IMR-90 (cell line): ENCODE measurements around the gene RETREG1. TPM values are rescaled to one million over a fixed set of nuclear protein-coding genes. Genes with fewer than 3 reads are reported as not detected.

Source experiments
- ATAC-seq: fragments of 200-7000 bp; cut with Tn5 transposase; 2 replicates; pipeline ENCODE4 v1.9.1; 2020; ENCODE audit warnings: low read depth, mild to moderate bottlenecking, moderate library complexity
- BruUV-seq: library from RNA; stranded (reverse); fragments of 400-500 nt; replicated peaks from 2 replicates; lab custom pipeline; 2021; lab: Mats Ljungman, UMichigan
- CTCF ChIA-PET: fragments of 300-600 bp; formaldehyde crosslinking; extraction: SDS; loops from one replicate; lab custom pipeline; 2021; ENCODE audit warnings: antibody characterized with exemption; lab: Yijun Ruan, JAX
- POLR2A ChIA-PET: fragments of 300-600 bp; sonication (Branson Sonifier 250); formaldehyde crosslinking; loops from one replicate; lab custom pipeline; 2022; ENCODE audit warnings: antibody characterized with exemption; ENCODE audit not compliant: unreplicated experiment; lab: Charles Lee
- DNase-seq: peaks from one replicate; pipeline ENCODE4 v3.0.0; 2013
- H2AFZ ChIP-seq: replicated peaks from 2 replicates; pipeline ENCODE3; 2013; ENCODE audit warnings: low read length, mild to moderate bottlenecking; ENCODE audit not compliant: poor library complexity
- H2AK5ac ChIP-seq: 2 replicates; pipeline ENCODE4 v1.6.1; 2013; ENCODE audit warnings: low read depth, low read length, inconsistent platforms
- H2AK9ac ChIP-seq: replicated peaks from 2 replicates; pipeline ENCODE3; 2013; ENCODE audit warnings: mild to moderate bottlenecking, low read depth, low read length, moderate library complexity; ENCODE audit not compliant: poor library complexity
- H2BK120ac ChIP-seq: 2 replicates; pipeline ENCODE4 v1.6.1; 2013; ENCODE audit warnings: low read depth, low read length, inconsistent platforms
- H2BK15ac ChIP-seq: 3 replicates; pipeline ENCODE4 v1.6.1; 2013; ENCODE audit warnings: low read depth, low read length, inconsistent platforms
- H2BK20ac ChIP-seq: 2 replicates; pipeline ENCODE4 v1.6.1; 2013; ENCODE audit warnings: low read depth, mild to moderate bottlenecking, inconsistent platforms, low read length, moderate library complexity
- H2BK5ac ChIP-seq: 2 replicates; pipeline ENCODE4 v1.6.1; 2013; ENCODE audit warnings: mild to moderate bottlenecking, low read depth, low read length, inconsistent platforms; ENCODE audit not compliant: poor library complexity, severe bottlenecking
- H3K14ac ChIP-seq: replicated peaks from 2 replicates; pipeline ENCODE4 v1.6.1; 2013; ENCODE audit warnings: low read depth, low read length, inconsistent platforms
- H3K18ac ChIP-seq: 2 replicates; pipeline ENCODE4 v1.6.1; 2013; ENCODE audit warnings: low read depth, low read length, control low read depth
- H3K23ac ChIP-seq: 2 replicates; pipeline ENCODE4 v1.6.1; 2013; ENCODE audit warnings: low read depth, low read length, inconsistent platforms
- H3K27ac ChIP-seq: 2 replicates; pipeline ENCODE4 v1.5.1; 2013; ENCODE audit warnings: mild to moderate bottlenecking, control low read depth, low read length; ENCODE audit not compliant: insufficient read depth
- H3K27me3 ChIP-seq: 2 replicates; pipeline ENCODE4 v1.6.1; 2013; ENCODE audit warnings: low read length; ENCODE audit not compliant: control insufficient read depth, insufficient read depth
- H3K36me3 ChIP-seq: 2 replicates; pipeline ENCODE4 v1.6.1; 2013; ENCODE audit warnings: low read length, mixed read lengths; ENCODE audit not compliant: control insufficient read depth, insufficient read depth
- H3K4ac ChIP-seq: 2 replicates; pipeline ENCODE4 v1.6.1; 2013; ENCODE audit warnings: low read depth, low read length, inconsistent platforms
- H3K4me1 ChIP-seq: 2 replicates; pipeline ENCODE4 v1.6.1; 2013; ENCODE audit warnings: low read length, mixed read lengths; ENCODE audit not compliant: control insufficient read depth, insufficient read depth
- H3K4me2 ChIP-seq: 2 replicates; pipeline ENCODE4 v1.6.1; 2013; ENCODE audit warnings: low read depth, mild to moderate bottlenecking, control low read depth, low read length, moderate library complexity
- H3K4me3 ChIP-seq: 2 replicates; pipeline ENCODE4 v1.5.1; 2013; ENCODE audit warnings: low read depth, mild to moderate bottlenecking, control low read depth, low read length, moderate library complexity; ENCODE audit not compliant: insufficient read depth
- H3K56ac ChIP-seq: 2 replicates; pipeline ENCODE4 v1.6.1; 2013; ENCODE audit warnings: low read length, inconsistent platforms; ENCODE audit not compliant: insufficient read depth; ENCODE audit errors: extremely low read depth
- H3K79me1 ChIP-seq, 2 experiments: 2 replicates each; pipeline ENCODE4 v1.6.1; 2013; ENCODE audit warnings: low read length in 2 of 2, inconsistent platforms in 1 of 2, low read depth in 1 of 2
- H3K9ac ChIP-seq: 2 replicates; pipeline ENCODE4 v1.6.1; 2013; ENCODE audit warnings: low read depth, low read length, control low read depth
- H3K9me1 ChIP-seq: 2 replicates; pipeline ENCODE4 v1.6.1; 2013; ENCODE audit warnings: low read length, inconsistent platforms; ENCODE audit not compliant: insufficient read depth
- H3K9me3 ChIP-seq: 2 replicates; pipeline ENCODE4 v1.6.1; 2013; ENCODE audit warnings: low read length; ENCODE audit not compliant: control insufficient read depth, insufficient read depth
- H4K20me1 ChIP-seq: 2 replicates; pipeline ENCODE4 v1.6.1; 2013; ENCODE audit warnings: low read length, inconsistent platforms; ENCODE audit not compliant: insufficient read depth
- H4K5ac ChIP-seq: 2 replicates; pipeline ENCODE4 v1.6.1; 2013; ENCODE audit warnings: mild to moderate bottlenecking, low read depth, low read length, control low read depth
- H4K8ac ChIP-seq, 2 experiments: 2 replicates each; pipeline ENCODE4 v1.6.1; 2013; ENCODE audit warnings: low read depth in 2 of 2, low read length in 2 of 2, control low read depth in 1 of 2, inconsistent platforms in 1 of 2
- H4K91ac ChIP-seq: 2 replicates; pipeline ENCODE4 v1.6.1; 2013; ENCODE audit warnings: low read depth, low read length, inconsistent platforms; ENCODE audit not compliant: insufficient read depth
- BHLHE40 ChIP-seq: fragments of 150-350 bp; IDR thresholded peaks from 2 replicates; pipeline ENCODE4 v1.6.1; 2016; ENCODE audit warnings: mild to moderate bottlenecking, low read depth, low read length
- NFE2L2 ChIP-seq: fragments of 150-350 bp; IDR thresholded peaks from 2 replicates; pipeline ENCODE4 v1.6.1; 2016; ENCODE audit warnings: low read depth, mild to moderate bottlenecking, low read length
- RCOR1 ChIP-seq: IDR thresholded peaks from 2 replicates; pipeline ENCODE4 v1.6.1; 2012; ENCODE audit warnings: mild to moderate bottlenecking, low read length, improper control_type of control experiment; ENCODE audit not compliant: insufficient replicate concordance
- RFX5 ChIP-seq: IDR thresholded peaks from 2 replicates; pipeline ENCODE4 v1.8.0; 2012; ENCODE audit warnings: low read depth, mild to moderate bottlenecking, low read length, moderate library complexity
- WGBS, 2 experiments: methylation state at CpG; one replicate each; pipeline versions ENCODE4 v1.1.5 to v1.1.7; 2013; ENCODE audit warnings: missing lambda C conversion rate in 2 of 2; ENCODE audit not compliant: insufficient read length in 1 of 2; ENCODE audit errors: extremely low coverage in 2 of 2; 5-methylcytosine and 5-hydroxymethylcytosine counted together
- dilution Hi-C: fragments of 300-500 bp; cut with HindIII; formaldehyde crosslinking; loops from one replicate; pipeline ENCODE4 v1.14.3; 2018; ENCODE audit warnings: low sequenced_read_pairs; ENCODE audit not compliant: unreplicated experiment
- in situ Hi-C: fragments of 300-500 bp; cut with MboI; formaldehyde crosslinking; loops from 3 replicates; pipeline ENCODE4 v1.14.3; 2019; ENCODE audit warnings: low sequenced_read_pairs, inconsistent platforms, mixed read lengths
- intact Hi-C: fragments of 100-400 bp; cut with micrococcal nuclease; formaldehyde crosslinking; loops from 2 replicates; pipeline ENCODE4 v1.10.0; 2022
- polyA plus RNA-seq, 3 experiments: library from polyadenylated mRNA; depleted of rRNA; stranded (reverse); fragments of >200 nt; gene quantifications; 2 replicates each; pipeline ENCODE4 v1.2.3, GENCODE V29; 2012; ENCODE audit warnings: low replicate concordance in 1 of 3
- total RNA-seq: library from RNA; depleted of rRNA; stranded (reverse); fragments of >200 nt; gene quantifications from 2 replicates; pipeline ENCODE4 v1.2.3, GENCODE V29; 2012
- TF ChIP-seq, protein P1 (sequence below): fragments of 150-350 bp; IDR thresholded peaks from 2 replicates; pipeline ENCODE4 v1.6.1; 2016; ENCODE audit warnings: low read depth, mild to moderate bottlenecking, low read length, moderate library complexity, borderline replicate concordance

Gene RETREG1
- total and polyA plus RNA-seq, 2 of the 4 experiments (the other 2 are of a cell fraction) = not detected

DNA sequence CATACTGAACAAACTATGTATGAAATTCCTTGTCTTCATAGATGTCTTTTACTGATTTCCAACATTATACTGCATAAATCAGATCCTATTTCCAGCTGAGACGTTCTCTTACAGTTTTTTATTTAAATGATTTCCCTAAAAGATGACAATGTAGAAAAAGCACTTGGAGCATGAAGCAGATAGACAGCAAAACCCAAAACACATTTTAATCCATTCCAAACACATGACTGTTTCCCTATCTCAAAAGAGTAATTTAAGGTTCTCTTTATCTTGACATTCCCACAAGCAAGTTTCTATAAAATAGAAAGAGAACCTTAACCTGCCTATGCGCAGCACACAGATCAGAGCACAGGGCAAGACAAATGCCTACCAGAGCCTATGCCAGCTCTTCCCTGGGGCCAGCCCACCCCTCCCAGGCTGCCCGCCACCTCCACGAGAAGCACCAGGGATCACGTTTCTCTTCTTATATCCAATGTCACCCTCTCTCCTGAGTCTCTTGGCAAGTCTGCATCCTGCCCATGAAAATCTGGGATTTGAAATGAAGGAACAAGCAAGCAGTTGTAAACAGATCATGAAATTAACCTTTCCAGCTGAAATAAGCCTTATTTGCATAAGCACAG is 52.4 kb downstream of the RETREG1 start:
- H3K36me3 ChIP-seq = no peaks in the 10 kb centered on the region
- no peaks in the 10 kb centered on the region for H4K20me1 ChIP-seq
- POLR2A ChIA-PET = no interaction called here
- no peak for ATAC-seq
- H3K14ac ChIP-seq = no peak overlapping the region
- H3K9me1 ChIP-seq = no peaks in the 10 kb centered on the region
- H2AK5ac ChIP-seq = no peak overlapping the region
- H4K5ac ChIP-seq = no peak overlapping the region
- no peak overlapping the region for H2BK15ac ChIP-seq
- BruUV-seq = no TSS peak
- no peak overlapping the region for H3K4ac ChIP-seq
- H3K79me1 ChIP-seq = no peaks in the 10 kb centered on the region
- H3K4me2 ChIP-seq = no peak overlapping the region
- dilution Hi-C loops = no loop called here
- no peak overlapping the region for H3K9ac ChIP-seq
- in situ Hi-C loops = no loop called here
- H3K4me1 ChIP-seq = no peaks in the 10 kb centered on the region
- no peaks in the 10 kb centered on the region for H3K9me3 ChIP-seq
- H2AK9ac ChIP-seq = no peak overlapping the region
- no peak overlapping the region for H3K27ac ChIP-seq
- TF ChIP-seq, protein P1, sequence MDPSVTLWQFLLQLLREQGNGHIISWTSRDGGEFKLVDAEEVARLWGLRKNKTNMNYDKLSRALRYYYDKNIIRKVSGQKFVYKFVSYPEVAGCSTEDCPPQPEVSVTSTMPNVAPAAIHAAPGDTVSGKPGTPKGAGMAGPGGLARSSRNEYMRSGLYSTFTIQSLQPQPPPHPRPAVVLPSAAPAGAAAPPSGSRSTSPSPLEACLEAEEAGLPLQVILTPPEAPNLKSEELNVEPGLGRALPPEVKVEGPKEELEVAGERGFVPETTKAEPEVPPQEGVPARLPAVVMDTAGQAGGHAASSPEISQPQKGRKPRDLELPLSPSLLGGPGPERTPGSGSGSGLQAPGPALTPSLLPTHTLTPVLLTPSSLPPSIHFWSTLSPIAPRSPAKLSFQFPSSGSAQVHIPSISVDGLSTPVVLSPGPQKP = no peak
- TF ChIP-seq RCOR1 (no peak), NFE2L2 (no peak), RFX5 (no peak), BHLHE40 (no peak)
- H2BK20ac ChIP-seq = no peak overlapping the region
- no peak overlapping the region for H2AFZ ChIP-seq
- intact Hi-C loops = no loop called here
- no peak overlapping the region for H3K56ac ChIP-seq
- H3K23ac ChIP-seq = no peak overlapping the region
- H3K4me3 ChIP-seq = no peak overlapping the region
- H4K91ac ChIP-seq = no peak overlapping the region
- H3K27me3 ChIP-seq = peaks cover 23% of the 10 kb centered on the region
- CTCF ChIA-PET = no interaction called here
- no CpG with 5 or more reads among the region's 5 CpGs for WGBS, 2 experiments
- H2BK5ac ChIP-seq = no peak overlapping the region
- no peak for DNase-seq
- H2BK120ac ChIP-seq = no peak overlapping the region
- no peak overlapping the region for H3K18ac ChIP-seq
- H4K8ac ChIP-seq = no peak overlapping the region
